ENCODE results near the gene SBF2.
"Not testable (repeated sequence)": the region's sequence is repeated elsewhere in the genome, so short reads cannot be mapped to it uniquely, and the experiment has no call there.

The SBF2 gene

DNA sequence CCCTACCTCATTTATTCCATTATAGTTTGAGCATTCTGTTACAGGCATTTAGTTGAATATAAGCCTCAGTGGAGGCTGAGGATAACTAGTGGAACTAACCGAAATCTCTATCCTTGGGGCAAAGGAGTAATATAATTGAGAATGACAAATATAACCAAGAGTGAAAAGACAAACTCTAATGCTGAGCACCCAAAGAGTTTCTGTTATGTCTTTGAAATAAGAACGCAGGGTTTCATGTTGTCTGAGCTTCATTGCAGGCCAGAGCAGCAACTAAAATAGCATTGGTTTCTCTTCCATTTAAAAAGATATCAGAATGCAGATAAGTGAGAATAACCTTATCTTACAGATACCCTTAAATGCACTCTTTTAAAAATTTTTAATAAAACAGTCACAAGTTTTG, 131.8 kb downstream of the SBF2 start:
- DNase-seq, result no peak

DNA sequence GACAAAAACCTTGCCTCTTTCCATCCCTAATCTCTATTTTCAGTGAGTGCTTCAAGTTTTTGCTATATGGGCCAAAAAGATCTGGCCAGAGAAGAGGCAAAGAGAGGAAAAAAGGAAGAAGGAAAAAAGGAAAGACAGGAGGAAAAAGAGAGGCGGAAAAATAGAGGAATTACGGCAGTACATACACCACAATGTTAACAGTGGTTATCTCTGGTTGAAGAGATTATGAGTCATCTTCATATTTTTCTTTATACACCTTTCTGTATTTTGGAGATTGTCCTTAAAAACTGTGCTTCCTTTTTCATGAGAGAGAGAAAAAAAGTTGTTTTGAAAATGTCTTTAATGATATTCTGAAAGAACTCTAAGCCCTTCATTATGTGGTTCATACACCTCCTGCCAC, 133.7 kb downstream of the SBF2 start:
- DNase-seq, result no peak

DNA sequence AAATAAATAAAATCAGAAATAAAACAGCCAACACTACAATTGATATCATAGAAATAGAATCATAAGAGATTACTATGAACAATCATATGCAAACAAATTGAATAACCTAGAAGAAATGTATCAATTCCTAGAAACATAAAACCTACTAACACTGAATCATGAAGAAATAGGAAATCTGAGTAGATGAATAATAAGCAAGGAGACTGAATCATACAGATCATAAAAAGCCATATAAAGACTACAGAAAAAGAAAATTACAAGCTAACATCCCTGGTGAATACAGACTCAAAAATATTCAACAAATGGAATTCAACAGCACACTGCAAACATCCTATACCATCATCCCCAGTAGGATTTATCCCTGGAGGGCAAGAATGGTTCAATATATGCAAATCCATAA, 135.6 kb downstream of the SBF2 start:
- DNase-seq, result no peak

DNA sequence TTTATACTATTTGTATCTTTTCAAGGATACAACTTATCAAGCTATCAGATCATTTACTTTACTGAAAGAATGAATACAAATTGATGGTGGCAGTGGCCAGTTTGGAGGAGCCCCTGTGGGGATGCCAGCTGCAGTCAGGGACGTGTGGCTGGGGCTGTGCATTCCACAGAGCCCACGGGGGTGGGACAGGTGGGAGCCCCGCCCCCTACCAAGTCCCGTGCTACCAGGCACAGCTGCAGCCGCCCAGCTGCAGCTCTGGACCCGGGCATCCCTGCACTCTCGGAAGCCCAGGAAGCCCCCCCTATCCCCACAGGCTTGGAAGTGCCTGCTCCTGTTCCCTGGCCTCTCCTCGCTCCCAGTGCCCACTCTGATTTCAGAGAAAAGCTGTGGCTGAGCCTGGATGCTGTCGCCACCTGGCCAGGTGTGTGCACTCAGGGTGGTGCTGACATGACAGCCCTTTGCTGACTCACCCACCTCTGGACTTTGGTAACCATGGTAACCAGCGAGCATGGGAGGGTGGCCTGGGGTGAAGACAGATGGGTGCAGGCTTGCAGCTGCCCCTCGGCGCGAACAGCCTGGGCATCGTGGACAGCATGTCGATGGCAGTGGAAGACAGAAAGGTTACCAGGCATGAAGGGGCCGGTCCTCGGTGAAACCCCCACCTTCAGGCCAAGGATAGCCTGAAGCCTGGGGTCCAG, 138.1 kb downstream of the SBF2 start:
- no peak for DNase-seq

DNA sequence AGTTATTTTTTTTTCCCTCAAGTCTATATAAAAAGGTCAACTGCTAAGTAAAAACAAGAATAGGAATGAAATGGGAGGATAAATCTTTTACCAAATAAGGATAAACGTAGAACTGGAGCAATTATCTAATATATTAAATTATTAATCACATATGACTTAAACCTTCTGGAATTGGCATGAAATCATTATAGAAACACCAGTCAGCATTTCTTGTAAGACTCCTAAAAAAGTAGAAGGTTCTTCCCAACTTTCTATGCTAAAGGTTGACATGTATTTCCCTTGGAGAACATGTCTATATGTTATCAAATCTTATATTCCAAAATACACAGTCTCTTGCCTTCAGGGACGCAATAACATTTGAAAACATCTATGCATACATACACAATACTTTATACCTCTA, 143.2 kb downstream of the SBF2 start:
- DNase-seq, result no peak

DNA sequence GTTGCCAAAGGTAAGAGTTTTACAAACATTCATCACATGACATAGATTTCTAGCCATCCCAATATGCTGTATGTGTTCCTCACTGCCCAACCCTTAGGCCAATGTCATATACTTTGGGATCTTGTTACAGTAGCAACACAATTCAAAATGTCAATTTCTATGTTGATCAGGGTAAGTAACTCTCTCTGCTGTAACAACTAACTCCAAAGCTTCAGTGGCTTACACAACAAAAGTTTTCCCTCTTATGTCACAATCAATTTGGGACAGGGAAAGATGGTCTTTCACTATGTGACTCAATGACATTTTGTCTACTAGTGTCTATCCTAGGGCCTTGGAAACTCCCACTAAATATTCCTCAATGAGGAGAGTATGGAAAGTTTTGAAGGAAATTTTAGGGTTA, 144.5 kb downstream of the SBF2 start:
- DNase-seq, result no peak

DNA sequence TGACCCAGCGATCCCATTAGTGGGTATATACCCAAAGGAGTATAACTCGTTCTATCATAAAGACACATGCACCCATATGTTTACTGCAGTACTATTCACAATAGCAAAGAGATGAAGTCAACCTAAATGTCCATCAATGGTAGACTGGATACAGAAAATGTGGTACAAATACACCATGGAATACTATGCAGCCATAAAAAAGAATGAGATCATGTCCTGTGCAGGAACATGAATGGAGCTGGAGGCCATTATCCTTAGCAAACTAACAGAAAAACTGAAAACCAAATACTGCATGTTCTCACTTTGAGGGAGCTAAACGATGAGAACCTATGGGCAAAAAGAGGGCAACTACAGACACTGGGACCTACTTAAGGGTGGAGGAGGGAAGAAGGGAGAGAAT, 146.8 kb downstream of the SBF2 start:
- DNase-seq, result no peak

DNA sequence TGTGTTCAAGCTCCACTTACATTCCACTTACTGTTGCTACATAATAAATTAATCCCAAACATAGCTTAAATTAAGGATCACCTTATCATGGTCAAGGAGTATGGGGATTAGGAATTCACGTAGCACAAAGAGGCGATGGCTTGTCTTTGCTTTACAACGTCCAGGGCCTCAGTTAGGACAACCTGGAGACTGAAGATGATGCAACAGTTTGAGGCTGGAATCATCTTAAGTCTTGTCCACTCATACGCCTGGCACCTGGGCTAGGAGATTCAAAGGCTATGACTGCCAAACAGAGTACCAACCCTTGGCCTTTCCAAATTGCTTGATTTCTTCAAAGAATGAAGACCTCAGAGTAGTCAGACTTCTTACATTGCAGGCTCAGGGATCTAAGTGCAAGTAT, 149.1 kb downstream of the SBF2 start:
- DNase-seq, result no peak

DNA sequence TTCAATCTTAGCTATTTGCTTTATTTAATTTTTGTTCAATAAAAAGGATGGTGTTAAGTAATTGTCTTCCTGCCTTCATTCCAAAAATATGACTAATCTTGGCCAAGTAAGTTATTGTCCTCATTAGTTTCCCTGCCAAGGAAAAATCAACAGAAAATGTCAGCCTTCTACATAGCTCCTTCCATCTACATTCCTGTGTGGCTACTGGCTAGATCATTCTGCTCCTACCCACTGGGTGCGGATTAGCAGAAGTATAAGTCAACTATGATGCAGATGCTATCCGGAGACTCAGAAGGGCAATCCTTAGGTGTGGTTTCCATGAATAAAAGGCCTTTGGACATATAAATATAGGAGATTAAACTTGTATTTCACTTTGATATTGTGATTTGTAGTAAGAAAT, 154.4 kb downstream of the SBF2 start:
- no peak for DNase-seq

DNA sequence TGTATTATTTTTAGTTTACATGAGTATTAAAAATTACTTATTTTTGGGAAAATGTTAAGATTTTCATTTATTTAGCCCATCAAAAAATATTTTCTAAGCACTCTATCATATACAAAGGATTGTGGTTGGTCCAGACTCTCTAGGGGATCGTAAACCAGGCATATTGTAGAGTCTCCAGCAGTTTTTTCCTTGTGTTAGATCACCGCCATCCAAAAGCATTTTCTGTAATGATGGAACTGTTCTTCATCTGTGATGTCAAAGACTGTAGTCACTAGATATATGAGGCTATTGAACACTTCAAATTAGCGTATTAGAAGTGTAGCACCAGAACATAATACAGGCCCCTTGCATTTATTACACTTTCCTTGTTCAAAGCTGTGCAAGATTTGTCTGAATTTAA, 154.9 kb downstream of the SBF2 start:
- DNase-seq, result no peak

DNA sequence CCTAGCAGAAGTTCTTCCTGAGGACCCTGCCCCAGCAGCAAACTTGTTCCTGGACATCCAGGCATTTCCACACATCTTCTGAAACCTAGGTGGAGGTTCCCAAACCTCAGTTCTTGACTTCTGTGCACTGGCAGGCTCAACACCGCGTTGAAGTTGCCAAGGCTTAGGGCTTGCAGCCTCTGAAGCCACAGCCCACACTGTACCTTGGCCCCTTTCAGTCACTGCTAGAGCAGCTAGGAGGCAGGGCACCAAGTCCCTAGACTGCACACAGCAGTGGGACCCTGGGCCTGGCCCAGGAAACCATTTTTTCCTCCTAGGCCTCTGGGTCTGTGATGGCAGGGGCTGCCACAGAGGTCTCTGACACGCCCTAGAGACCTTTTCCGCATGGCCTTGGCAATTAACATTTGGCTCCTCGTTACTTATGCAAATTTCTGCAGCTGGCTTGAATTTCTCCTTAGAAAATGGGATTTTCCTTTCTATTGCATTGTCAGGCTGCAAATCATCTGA, 159.0 kb downstream of the SBF2 start:
- no peak for DNase-seq

DNA sequence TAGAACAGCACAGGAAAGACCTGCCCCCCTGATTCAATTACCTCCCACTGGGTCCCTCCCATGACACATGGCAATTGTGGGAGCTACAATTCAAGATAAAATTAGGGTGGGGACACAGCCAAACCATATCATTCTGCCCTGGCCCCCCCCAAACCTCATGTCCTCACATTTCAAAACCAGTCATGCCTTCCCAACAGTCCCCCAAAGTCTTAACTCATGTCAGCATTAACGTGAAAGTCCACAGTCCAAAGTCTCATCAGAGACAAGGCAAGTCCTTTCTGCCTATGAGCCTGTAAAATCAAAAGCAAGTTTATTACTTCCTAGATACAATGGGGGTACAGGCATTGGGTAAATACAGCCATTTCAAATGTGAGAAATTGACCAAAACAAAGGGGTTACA, 159.8 kb downstream of the SBF2 start:
- DNase-seq, result not testable (repeated sequence)

DNA sequence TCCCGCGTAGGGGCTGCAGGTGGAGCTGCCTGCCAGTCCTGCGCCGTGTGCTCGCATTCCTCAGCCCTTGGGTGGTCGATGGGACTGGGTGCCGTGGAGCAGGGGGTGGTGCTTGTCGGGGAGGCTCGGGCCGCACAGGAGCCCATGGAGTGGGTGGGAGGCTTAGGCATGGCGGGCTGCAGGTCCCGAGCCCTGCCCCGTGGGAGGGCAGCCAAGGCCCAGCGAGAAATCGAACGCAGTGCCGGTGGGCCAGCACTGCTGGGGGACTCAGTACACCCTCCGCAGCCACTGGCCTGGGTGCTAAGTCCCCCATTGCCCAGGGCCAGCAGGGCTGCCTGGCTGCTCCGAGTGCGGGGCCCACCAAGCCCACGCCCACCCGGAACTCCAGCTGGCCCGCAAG, 160.8 kb downstream of the SBF2 start:
- not testable (repeated sequence) for DNase-seq

DNA sequence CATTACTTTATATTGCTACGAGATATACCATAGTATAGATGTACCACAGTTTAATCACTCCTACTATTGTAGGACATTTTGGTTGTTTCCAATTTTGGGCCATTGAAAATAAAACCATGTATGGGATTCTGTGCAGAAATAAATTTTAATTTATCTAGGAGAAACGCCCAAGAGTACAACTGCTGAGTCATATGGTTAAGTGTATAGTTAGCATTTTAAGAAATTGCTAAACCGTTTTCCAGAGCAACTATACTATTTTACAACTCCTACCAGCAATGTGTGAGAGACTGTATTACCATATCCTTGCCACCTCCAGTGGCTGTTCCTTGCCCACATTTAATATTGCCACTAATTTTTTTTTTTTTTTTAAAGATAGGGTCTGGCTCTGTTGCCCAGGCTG, 163.1 kb downstream of the SBF2 start:
- DNase-seq, result no peak

DNA sequence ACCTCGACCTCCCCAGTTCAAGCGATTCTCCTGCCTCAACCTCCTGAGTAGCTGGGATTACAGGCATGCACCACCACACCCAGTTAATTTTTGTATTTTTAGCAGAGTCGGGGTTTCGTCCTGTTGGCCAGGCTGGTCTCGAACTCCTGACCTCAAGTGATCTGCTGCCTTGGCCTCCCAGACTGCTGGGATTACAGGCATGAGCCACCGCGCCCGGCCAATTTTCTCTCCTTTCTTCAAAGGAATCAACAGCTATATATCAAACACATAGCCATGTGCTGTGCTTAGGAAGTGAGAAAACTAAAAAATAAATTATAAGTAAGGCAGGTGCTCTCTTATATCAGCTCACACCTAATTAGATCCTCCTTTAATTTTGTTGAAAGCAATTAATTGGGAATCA, 164.8 kb downstream of the SBF2 start:
- DNase-seq, result not testable (repeated sequence)

DNA sequence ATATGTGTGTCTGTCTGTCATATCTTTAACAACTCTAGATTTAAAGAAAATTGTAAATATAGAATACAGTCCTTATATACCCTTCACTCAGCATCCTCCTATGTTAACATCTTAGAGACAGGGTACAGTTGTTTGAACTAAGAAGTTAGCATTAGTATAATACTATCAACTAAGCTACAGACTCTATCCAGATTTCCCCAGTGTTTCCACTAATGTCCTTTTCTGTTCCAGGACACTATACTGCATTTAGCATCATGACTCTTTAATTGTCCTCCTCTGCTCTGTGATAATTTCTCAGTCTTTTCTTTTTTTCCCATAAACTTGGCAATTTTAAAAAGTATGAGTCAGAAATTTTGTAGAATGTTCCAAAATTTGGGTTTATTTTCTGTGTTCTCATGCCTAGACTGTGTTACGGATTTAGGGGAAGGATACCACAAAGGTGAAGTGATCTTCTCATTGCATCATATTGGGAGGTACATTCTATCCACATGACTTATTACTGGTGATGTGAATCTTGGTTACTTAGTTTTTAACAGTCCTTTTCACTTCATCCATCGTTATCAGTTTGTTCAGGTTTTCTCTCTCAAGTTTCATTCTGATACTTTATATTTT, 168.4 kb downstream of the SBF2 start:
- no peak for DNase-seq

DNA sequence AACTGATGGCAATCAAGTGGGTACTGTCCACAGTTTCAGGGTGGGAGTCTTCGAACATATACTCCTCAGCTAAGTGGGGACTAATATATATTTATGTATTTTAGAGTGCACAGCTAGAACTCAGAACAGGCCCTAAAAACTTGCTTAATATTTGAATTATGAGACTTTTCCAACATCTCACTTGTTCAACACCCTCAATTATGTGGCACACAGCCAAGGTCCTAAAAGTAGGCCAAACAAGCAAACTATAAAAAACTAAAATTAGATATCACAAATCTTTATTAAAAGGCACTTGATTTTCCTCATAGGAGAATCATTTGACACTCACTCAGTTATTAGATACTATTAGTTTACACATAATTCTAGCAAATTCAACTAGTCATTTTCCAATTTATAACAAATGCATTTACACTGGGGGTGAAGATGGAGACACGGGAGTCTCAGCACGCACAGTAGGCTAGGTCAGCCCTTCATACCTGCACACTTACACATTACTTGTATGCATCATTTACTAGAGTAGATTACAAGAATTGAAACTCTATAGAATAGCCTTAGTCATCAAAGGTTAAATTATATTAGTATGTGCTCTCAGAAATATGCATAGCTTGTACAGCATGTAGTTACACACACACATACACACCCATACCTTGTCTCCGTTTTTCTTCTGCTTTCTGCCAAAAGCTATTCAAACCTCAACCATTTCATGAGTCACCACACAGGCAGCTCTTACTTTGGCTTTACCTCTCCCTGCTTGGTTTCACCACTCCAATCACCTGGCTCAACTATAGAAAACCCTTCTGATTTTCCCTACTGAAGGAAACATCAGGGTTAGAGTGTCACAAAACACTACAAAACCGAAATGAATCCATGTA, 171.5 kb downstream of the SBF2 start:
- no peak for DNase-seq

DNA sequence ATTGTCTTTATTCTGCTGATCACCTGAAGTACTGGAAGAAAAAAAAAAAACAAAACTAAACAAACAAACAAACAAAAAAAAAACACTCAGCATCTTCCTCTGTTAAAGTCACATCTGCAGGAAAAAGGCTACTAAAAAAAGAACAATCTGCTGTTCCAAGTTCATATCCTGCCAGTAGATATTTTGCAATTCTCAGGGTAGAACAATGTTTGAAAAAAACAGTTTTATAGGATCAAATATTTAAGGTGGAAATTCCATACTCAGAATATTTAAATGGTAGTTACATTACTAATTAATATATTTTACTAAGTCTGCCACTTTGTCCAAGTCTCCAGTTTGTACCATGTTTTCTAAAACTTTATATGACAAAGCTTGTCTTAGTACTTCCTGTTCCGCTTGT, 175.2 kb downstream of the SBF2 start:
- no peak for DNase-seq

DNA sequence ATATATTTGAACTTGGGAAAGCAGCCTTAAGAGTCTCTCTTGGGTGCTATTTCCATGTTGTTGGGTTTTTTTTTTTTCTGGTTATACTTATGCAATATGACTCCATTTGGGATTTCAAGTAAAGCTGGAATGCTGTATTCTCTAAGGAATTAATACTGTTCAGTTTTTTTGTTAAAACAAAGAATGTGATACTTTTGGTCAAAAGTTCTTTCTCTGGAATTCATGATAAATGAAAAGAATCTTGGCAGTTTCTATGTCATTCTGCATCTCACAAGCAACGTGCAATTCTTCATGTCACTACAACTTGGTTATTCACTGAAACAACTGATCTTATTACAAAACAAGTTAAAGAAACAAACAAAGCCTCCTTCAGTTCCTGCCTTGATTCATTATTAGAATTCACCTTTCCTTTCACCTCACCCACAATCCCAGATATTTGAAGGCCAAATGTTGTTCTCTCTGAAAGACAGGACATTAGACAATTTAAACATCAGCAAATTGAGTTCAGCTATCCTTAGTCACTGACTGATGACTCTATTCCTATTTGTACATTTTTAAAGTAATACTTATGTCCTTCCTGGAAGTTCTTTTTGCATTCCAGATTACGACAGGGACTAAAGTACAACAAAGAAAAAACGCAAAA, 176.2 kb downstream of the SBF2 start:
- DNase-seq, result no peak

DNA sequence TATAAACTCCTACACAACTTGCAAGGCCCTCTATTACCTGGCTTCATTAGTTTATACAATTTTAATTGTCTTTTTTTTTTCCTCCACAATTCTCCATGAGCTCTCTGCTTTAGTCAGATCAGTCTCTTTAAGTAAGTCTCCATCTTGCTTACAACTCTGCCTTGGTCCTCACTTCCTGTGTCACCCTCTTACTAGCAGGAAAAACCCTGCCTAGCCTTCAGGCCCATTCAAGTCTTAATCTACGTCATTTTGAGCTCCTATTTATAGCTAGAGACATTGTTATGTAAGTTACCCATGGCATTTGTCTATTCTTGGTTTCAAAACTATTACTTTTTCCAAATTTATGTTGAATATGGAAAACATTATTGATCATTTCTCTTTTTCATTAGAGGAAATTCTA, 177.4 kb downstream of the SBF2 start:
- DNase-seq, result no peak

DNA sequence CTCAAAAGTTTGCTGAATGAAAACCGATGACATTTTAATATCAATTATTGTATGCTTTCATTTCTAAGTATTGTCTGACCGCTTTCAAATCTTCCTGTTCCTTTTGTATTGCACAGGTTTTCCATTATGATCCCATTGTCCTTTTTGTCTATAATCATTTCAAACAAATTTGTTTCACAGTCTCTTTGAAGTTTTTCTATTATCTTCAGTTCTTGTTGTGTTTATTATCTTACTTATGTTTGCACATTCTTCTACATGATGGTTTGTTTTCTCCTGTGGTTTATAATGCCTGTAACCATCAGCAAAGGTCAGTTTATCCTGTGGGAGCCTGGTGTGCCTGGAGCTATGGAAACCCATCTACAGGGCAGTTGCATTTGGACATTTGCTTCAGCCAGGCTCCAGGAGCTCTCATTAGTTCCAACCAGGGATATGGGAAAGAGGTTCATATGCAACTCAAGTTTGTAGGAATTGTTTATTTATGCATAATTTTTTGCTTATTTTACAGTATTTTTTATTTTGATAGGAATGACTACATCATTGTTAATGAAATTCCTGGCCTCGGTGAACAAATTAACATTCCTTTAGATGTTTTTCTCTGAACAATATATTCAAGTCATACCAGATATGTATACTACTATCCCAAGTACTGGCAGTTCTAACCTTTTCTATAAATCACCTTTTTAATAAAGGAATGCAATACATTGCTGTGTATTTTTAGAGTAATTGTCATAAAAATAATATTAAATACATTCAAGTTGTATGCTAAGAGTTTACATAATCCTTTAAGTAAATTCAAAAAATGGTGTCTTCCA, 179.2 kb downstream of the SBF2 start:
- DNase-seq, result no peak

DNA sequence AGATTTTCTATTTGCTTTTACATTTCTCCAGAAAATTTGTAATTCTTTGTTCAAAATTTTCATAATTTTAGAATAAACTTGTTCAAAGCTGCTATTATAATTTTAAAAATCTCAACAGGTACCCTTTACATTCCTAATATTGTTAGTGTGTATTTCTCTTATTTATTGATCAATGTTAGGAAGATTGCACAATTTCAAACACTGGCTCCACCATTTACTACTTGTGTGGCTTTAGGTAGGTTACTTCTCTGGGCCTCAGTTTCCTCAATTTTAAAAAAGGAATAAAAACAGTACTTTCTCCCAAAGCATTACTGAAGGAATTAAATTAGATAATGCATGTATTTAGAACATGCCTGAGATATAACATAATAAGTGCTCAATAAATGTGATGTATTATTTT, 180.2 kb downstream of the SBF2 start:
- DNase-seq, result no peak

DNA sequence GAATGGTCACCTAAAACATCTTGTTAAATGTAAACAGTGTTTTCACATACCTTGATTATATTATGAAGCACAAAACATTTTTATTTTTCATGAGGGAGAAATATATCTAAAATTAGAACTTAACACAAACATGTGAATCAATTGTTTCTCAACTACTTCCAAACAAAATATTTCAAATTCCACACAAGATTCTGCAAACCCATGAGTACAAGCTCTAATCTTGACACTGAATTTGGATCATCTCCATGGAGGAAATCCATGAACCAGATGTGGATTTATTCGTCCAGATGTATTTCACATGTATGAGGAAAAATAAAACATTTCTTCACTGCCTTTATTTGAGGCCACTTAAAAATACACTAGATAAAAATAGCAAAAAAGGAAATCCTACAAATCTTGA, 184.2 kb downstream of the SBF2 start:
- DNase-seq, result no peak

Data from CD4-positive, alpha-beta T cell treated with Interleukin-1 beta for 1 hour (primary cell).